Keratinocyte (primary cell): ENCODE data around the gene AOPEP. TPM values are rescaled to one million over a fixed set of nuclear protein-coding genes. Genes with fewer than 3 reads are reported as not detected.

ENCODE experiments used
- DNase-seq: peaks from one replicate; pipeline ENCODE4 v3.0.0-alpha.2; 2011; ENCODE audit warnings: low read depth, missing footprints, low spot score
- FAIRE-seq: peaks from 2 replicates; lab custom pipeline; 2011; peaks lifted over from hg19 to GRCh38; lab: Jason Lieb, UNC
- H2AFZ ChIP-seq: 2 replicates; pipeline ENCODE4 v1.6.0; 2012; ENCODE audit warnings: low read length, control low read depth, inconsistent platforms; ENCODE audit not compliant: control insufficient read depth
- H3K27ac ChIP-seq: 2 replicates; pipeline ENCODE4 v1.5.1; 2011; ENCODE audit warnings: low read length; ENCODE audit not compliant: control insufficient read depth, insufficient read depth
- H3K27me3 ChIP-seq: 3 replicates; pipeline ENCODE4 v1.6.0; 2011; ENCODE audit warnings: low read length; ENCODE audit not compliant: control insufficient read depth, insufficient read depth; ENCODE audit errors: extremely low read depth
- H3K36me3 ChIP-seq, 2 experiments: 2 replicates in 1 of 2; 3 replicates in 1 of 2; pipeline ENCODE4 v1.5.1; 2011; ENCODE audit warnings: low read length in 2 of 2, mild to moderate bottlenecking in 1 of 2; ENCODE audit not compliant: control insufficient read depth in 2 of 2, insufficient read depth in 2 of 2; ENCODE audit errors: extremely low read depth in 1 of 2
- H3K4me1 ChIP-seq: 3 replicates; pipeline ENCODE4 v1.5.1; 2011; ENCODE audit warnings: low read length; ENCODE audit not compliant: control insufficient read depth, insufficient read depth; ENCODE audit errors: extremely low read depth
- H3K4me2 ChIP-seq: 3 replicates; pipeline ENCODE4 v1.6.0; 2011; ENCODE audit warnings: low read depth, low read length; ENCODE audit not compliant: control insufficient read depth, insufficient read depth; ENCODE audit errors: extremely low read depth
- H3K4me3 ChIP-seq, 3 experiments: fragments of 200-600 bp in 1 of 3; sonication (generic) in 1 of 3; 2 replicates in 2 of 3; 3 replicates in 1 of 3; pipeline ENCODE4 v1.5.1; 2011 to 2016; ENCODE audit warnings: low read length in 3 of 3, mild to moderate bottlenecking in 3 of 3, control low read depth in 2 of 3, inconsistent platforms in 1 of 3, low read depth in 1 of 3, mixed read lengths in 1 of 3, mixed run types in 1 of 3, moderate library complexity in 1 of 3; ENCODE audit not compliant: control insufficient read depth in 2 of 3, insufficient read depth in 2 of 3; ENCODE audit errors: extremely low read depth in 1 of 3
- H3K79me2 ChIP-seq: 2 replicates; pipeline ENCODE4 v1.6.0; 2012; ENCODE audit warnings: low read length; ENCODE audit not compliant: control insufficient read depth, insufficient read depth
- H3K9ac ChIP-seq: 3 replicates; pipeline ENCODE4 v1.6.0; 2011; ENCODE audit warnings: low read length; ENCODE audit not compliant: control insufficient read depth, insufficient read depth; ENCODE audit errors: extremely low read depth
- H3K9me1 ChIP-seq: 3 replicates; pipeline ENCODE4 v1.6.0; 2011; ENCODE audit warnings: low read length; ENCODE audit not compliant: control insufficient read depth, insufficient read depth; ENCODE audit errors: extremely low read depth
- H3K9me3 ChIP-seq: 2 replicates; pipeline ENCODE4 v1.5.1; 2012; ENCODE audit warnings: low read depth, low read length; ENCODE audit not compliant: control insufficient read depth
- H4K20me1 ChIP-seq: 3 replicates; pipeline ENCODE4 v1.6.0; 2011; ENCODE audit warnings: low read length; ENCODE audit not compliant: control insufficient read depth, insufficient read depth; ENCODE audit errors: extremely low read depth
- CTCF ChIP-seq, 3 experiments: IDR thresholded peaks in 1 of 3; conservative IDR thresholded peaks in 1 of 3; optimal IDR thresholded peaks in 1 of 3; 2 replicates in 2 of 3; 3 replicates in 1 of 3; pipeline versions ENCODE3 to v1.5.1; 2011; ENCODE audit warnings: low read length in 3 of 3, mild to moderate bottlenecking in 3 of 3, moderate library complexity in 2 of 3, control low read depth in 1 of 3, inconsistent platforms in 1 of 3; ENCODE audit not compliant: insufficient read depth in 2 of 3; ENCODE audit errors: extremely low read depth in 1 of 3
- EZH2 ChIP-seq: IDR thresholded peaks from one replicate; pipeline ENCODE4 v1.6.1; 2012; ENCODE audit warnings: inconsistent platforms, mild to moderate bottlenecking, low read length, moderate library complexity
- dilution Hi-C: fragments of 300-500 bp; cut with MboI; formaldehyde crosslinking; loops from one replicate; pipeline ENCODE4 v1.7.0; 2020; ENCODE audit warnings: low sequenced_read_pairs; ENCODE audit not compliant: extremely low pct_ligation_motif_present
- polyA plus RNA-seq, 5 experiments: library from polyadenylated mRNA; depleted of rRNA in 3 of 5; stranded (reverse) in 3 of 5; stranded (forward) in 1 of 5; unstranded in 1 of 5; fragments of >200 nt; gene quantifications; 1 replicate in 1 of 5; 2 replicates in 3 of 5; 3 replicates in 1 of 5; pipeline versions ENCODE4 v1.2.1 to v1.2.3, GENCODE V29; 2011 to 2012; ENCODE audit warnings: missing spikeins in 2 of 5, low read depth in 1 of 5, low replicate concordance in 1 of 5

The AOPEP gene
- polyA plus RNA-seq, 1 donor (not counting 4 experiments of a cell fraction or from before 2014, with no cell fraction given) = 27.0 TPM

GRCh38 chr9:94839398-94839797 lies 112.9 kb downstream of the AOPEP start:
- no peak overlapping the region for H3K9ac ChIP-seq
- no peak overlapping the region for H3K4me2 ChIP-seq
- no peak overlapping the region for H3K27ac ChIP-seq
- dilution Hi-C loops = no loop called here
- no peak for FAIRE-seq
- H3K9me1 ChIP-seq = no peaks in the 10 kb centered on the region
- no peak overlapping the region for H3K4me3 ChIP-seq
- H3K4me1 ChIP-seq = peaks cover 5% of the 10 kb centered on the region
- H3K9me3 ChIP-seq = no peaks in the 10 kb centered on the region
- TF ChIP-seq CTCF (optimal IDR thresholded peaks at IDR 0.05 in 1 of 3, IDR thresholded peaks at IDR 0.05 in 1 of 3, conservative IDR thresholded peaks at IDR 0.05 in 1 of 3; ENCODE audit: extremely low read depth in 1 of 3, insufficient read depth in 2 of 3, low read length in 3 of 3) = no peak
- no peak for TF ChIP-seq EZH2
- H4K20me1 ChIP-seq = no peaks in the 10 kb centered on the region
- no peaks in the 10 kb centered on the region for H3K79me2 ChIP-seq
- no peak for DNase-seq
- no peak overlapping the region for H2AFZ ChIP-seq
- no peaks in the 10 kb centered on the region for H3K27me3 ChIP-seq
- no peaks in the 10 kb centered on the region for H3K36me3 ChIP-seq

- no peak for FAIRE-seq
- H3K79me2 ChIP-seq = no peaks in the 10 kb centered on the region
- dilution Hi-C loops = no loop called here
Observed at GRCh38 chr9:94840738-94841137, 114.2 kb downstream of the AOPEP start.

More at GRCh38 chr9:94840738-94841137, 114.2 kb downstream of the AOPEP start:
- Histone ChIP-seq H3K4me3 (no peak overlapping the region), H4K20me1 (no peaks in the 10 kb centered on the region), H3K9me1 (no peaks in the 10 kb centered on the region), H3K36me3 (no peaks in the 10 kb centered on the region), H3K27ac (no peak overlapping the region), H3K4me2 (no peak overlapping the region), H3K27me3 (no peaks in the 10 kb centered on the region), H2AFZ (no peak overlapping the region), H3K9ac (no peak overlapping the region), H3K9me3 (no peaks in the 10 kb centered on the region), H3K4me1 (peaks cover 5% of the 10 kb centered on the region)
- TF ChIP-seq CTCF (optimal IDR thresholded peaks at IDR 0.05 in 1 of 3, IDR thresholded peaks at IDR 0.05 in 1 of 3, conservative IDR thresholded peaks at IDR 0.05 in 1 of 3; ENCODE audit: extremely low read depth in 1 of 3, insufficient read depth in 2 of 3, low read length in 3 of 3) (no peak), EZH2 (no peak)
- no peak for DNase-seq
